SH-SY5Y (cell line): ENCODE data around the gene ATP1B1.

Experiments used
- GATA2 ChIP-seq: IDR thresholded peaks from 2 replicates; pipeline ENCODE4 v1.6.1; 2011; ENCODE audit warnings: mild to moderate bottlenecking, low read depth, low read length
- GATA3 ChIP-seq: IDR thresholded peaks from 2 replicates; pipeline ENCODE4 v1.6.1; 2011; ENCODE audit warnings: low read depth, mild to moderate bottlenecking, low read length, moderate library complexity

DNA sequence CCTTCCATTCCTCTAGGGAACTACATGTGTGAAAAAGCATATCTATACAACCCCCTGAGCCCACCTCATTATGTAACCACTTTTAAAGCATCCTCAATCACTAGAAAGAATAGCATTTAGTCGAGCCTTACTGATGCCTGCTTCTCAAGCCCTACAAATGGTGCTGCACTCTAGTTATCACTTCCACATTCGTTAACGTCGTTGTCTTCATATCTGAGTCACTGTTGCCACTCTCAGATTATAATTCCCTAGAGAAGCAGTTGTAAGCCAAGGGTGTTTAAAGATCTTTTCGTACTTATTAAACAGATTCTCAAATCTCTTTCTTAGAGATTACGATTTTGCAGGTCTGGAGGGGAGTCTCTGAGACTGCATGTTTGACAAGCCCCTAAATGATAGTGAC is 16.5 kb downstream of the ATP1B1 start:
- TF ChIP-seq GATA2: no peak
- TF ChIP-seq GATA3: no peak
